ENCODE data around the gene FCN2.
"Not testable (repeated sequence)": the region's sequence is repeated elsewhere in the genome, so short reads cannot be mapped to it uniquely, and the experiment has no call there.

FCN2 gene

DNA sequence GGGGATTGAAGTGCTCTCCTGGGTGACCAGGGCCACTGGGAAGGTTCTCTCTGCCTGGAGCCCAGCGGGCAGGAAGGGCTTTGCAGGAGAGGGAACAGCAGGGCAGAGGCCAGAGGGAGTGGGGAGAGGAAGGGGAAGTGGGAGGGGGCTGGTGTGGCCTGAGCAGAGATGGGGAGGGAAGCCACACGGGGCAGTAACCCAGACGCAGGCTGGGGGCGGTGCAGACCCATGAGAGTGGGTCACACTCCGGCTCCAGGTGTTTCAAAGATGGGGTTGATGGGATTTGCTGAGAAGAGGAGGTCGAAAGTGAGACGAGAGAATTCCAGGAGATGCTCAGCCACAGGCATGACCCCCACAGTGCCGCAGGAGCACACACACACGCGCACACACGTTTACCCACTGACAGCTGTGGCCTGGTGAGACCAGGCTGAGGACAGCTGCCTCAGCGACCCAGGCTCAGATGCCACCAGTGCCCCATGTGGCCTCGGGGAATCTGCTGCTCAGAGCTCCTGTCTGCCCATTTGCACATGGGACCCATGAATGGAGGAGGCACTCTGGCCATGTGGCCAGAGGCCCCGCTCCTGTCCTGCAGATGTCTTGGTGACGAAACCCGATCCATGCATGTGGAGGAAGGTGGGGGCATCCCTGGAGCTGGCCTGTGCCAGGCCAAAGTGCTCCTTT lies 32.7 kb upstream of the FCN2 start:
- no peak for DNase-seq

- no peak for DNase-seq
These were observed 32.1 kb upstream of the FCN2 start for GRCh38 chr9:134848504-134848903.

GRCh38 chr9:134850611-134851010 lies 30.0 kb upstream of the FCN2 start:
- no peak for DNase-seq

DNA sequence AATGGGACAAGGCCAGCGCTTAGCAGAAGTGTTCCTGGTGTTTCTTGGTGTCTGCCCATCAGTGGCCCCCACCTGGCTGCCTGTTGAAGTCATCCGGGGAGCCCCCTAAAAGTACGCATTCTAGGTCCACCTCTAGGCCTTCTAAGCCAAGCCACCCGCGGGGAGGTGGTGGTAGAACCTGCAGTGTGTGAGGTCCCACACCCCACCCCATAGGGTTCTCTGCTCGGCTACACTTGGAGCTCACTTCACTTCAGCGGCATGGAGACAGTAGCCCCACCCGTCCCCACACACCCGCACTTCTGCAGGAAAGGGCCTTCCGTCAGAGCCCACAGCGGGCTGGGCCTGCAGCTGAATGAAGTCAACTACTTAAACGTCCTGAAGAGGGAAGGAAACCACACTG lies 29.6 kb upstream of the FCN2 start:
- DNase-seq = no peak

- no peak for DNase-seq
These were observed 27.5 kb upstream of the FCN2 start for GRCh38 chr9:134852906-134853654.

DNA sequence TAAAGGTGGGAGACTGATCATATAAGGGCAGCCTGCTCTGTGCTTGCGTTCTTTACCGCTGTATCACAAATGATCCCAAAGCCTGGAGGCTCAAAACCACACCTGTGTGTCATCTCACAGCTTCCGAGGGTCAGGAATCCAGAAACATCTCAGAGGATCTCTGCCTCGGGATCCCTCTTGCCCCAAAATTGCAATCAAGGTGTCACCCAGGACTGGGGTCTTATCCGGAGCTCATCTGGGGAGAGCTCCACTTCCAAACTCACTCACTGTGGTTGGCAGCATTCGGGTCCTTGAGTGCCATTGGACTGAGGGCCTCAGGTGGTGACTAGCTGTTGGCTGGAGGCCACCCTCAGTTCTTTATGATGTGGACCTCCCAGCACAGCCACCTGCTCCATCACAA lies 26.7 kb upstream of the FCN2 start:
- DNase-seq = no peak

GRCh38 chr9:134854541-134854981 lies 26.0 kb upstream of the FCN2 start:
- no peak for DNase-seq

DNA sequence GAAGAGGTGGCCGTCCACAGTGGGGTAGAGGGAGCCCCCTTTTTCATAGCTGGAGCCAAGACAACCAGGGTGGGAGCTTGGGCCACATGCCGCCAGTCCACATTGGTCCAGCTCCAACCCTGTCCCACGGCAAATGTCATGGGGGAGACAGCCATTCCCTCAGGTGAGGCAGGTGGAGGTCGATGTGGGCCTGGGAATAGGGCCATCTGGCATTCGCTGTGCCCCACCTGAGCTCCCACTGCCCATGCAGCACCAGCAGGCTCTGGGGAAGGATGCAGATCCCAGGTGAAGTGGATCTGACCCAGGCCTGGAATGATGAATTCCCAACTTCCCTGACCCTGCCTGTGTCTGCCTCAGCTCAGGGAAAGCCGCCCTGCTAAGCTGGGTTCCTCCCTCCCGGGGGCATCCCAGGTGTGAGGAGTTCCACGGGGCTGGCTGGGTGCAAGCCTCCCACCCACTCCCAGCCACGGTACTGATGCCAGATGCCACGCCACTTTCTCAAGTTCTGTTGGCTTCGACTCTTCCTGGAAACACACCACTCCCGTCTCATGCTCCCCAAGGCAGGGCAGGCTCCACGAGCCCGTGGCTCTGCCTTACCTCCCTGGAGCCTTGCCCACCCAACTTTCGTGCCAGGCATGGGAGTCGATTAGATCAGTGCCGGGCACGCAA lies 25.2 kb upstream of the FCN2 start:
- no peak for DNase-seq

GRCh38 chr9:134855900-134856377 lies 24.7 kb upstream of the FCN2 start:
- no peak for DNase-seq

DNA sequence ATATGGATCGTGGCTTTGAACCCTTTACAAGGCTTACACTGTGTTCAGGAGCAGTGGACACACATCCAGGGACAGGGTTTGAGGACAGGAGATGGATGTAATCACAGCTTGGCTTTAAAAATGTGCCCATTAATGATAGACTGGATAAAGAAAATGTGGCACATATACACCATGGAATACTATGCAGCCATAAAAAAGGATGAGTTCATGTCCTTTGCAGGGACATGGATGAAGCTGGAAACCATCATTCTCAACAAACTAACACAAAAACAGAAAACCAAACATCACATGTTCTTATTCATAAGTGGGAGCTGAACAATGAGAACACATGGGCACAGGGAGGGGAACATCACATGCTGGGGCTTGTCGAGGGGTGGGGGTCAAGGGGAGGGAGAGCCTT lies 23.2 kb upstream of the FCN2 start:
- not testable (repeated sequence) for DNase-seq

GRCh38 chr9:134858051-134858841 lies 22.4 kb upstream of the FCN2 start:
- DNase-seq = no peak

GRCh38 chr9:134860510-134860909 lies 20.1 kb upstream of the FCN2 start:
- no peak for DNase-seq

- no peak for DNase-seq
These were observed 18.8 kb upstream of the FCN2 start for GRCh38 chr9:134861595-134862334.

GRCh38 chr9:134863306-134863902 lies 17.2 kb upstream of the FCN2 start:
- no peak for DNase-seq

- DNase-seq = no peak
These were observed 16.4 kb upstream of the FCN2 start for GRCh38 chr9:134863941-134864820.

GRCh38 chr9:134864821-134865190 lies 15.8 kb upstream of the FCN2 start:
- no peak for DNase-seq

GRCh38 chr9:134867917-134868750 lies 12.5 kb upstream of the FCN2 start:
- DNase-seq = no peak

DNA sequence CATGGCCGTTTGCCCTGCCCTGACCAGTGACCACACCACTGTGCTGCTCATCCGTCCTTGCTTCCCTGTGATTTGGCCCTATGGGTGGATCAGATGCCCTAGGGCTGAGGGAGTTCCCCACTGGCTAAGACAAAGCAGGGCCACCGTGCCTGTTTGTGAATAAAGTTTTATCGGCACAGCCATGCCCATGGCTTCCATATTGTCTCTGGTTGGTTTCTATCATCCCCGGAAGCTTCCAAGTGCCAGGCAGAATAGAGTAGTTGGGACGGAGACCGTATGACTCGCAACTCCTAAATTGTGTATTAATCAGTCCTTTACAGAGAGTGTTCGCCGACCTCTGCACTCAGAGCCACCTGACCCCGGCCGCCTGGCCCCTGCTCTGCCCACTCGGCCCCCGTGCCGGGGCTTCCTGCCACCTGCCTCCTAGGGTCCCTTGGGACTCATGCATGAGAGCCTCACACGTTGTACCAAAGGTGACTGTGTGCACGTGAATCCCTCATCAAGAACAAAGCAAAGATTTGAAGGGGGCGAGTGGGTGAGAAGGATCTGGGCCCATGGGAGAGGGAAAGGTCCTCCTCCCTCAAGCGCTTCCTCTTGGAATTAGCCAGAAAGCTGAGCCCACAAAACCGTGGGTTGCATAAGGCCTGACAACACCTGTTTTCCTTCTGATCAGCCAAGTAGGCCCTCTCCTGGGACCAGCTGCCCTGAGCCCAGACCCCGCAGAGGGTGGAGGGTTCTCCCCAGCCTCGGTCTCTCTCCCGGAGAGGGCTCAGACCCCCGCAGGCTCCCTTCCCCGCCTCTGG lies 11.7 kb upstream of the FCN2 start:
- no peak for DNase-seq
